C4-2B (cell line): Measurements from ENCODE around the gene UTRN.

Experiments
- CTCF ChIP-seq: fragments of 450-650 bp; conservative IDR thresholded peaks from 2 replicates; pipeline ENCODE4 v1.5.1; 2017; ENCODE audit warnings: mild to moderate bottlenecking
- ZFX ChIP-seq: fragments of 450-650 bp; IDR thresholded peaks from 2 replicates; pipeline ENCODE4 v1.6.1; 2017

- TF ChIP-seq CTCF (0 out of 2 replicates have a peak, but pooled peaks have one; percentile 2), ZFX (no peak)
Observed at GRCh38 chr6:144262470-144263369, 22.4 kb upstream of the UTRN start.
